NCI-H446 treated with DMSO at 0.1 percent for 48 hours (cell line): ENCODE results near the gene COL16A1.
"Not testable (repeated sequence)": the region's sequence is repeated elsewhere in the genome, so short reads cannot be mapped to it uniquely, and the experiment has no call there.

Experiments used
- DNase-seq: peaks from one replicate; lab custom pipeline; 2025; lab: John Stamatoyannopoulos, UW

Gene COL16A1

DNA sequence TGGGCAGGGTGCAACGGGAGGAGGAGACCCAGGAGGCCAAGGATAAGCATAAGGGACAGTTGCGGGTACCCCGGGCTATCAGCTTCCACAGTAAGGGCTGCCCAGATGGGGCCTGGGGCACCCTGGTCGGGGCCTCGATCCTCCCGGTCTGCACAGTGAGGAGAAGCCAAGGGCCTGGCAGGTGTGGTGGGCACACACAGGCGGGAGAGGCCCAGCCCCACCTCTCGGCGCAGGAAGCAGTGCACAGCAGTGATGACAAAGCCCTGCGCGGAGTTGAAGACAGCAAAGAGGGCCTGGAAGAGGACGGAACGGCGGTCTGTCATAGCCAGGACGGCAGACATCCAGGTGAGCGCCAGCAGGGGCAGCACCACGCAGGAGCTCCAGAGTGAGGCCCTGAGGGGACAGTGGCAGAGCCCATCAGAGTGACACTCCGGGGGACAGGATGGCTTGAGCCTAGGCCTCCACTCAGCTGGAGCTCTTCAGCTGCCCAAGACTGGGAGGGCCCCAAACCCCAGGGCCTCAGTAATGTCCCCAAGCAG lies 29.0 kb upstream of the COL16A1 start:
- no peak for DNase-seq

DNA sequence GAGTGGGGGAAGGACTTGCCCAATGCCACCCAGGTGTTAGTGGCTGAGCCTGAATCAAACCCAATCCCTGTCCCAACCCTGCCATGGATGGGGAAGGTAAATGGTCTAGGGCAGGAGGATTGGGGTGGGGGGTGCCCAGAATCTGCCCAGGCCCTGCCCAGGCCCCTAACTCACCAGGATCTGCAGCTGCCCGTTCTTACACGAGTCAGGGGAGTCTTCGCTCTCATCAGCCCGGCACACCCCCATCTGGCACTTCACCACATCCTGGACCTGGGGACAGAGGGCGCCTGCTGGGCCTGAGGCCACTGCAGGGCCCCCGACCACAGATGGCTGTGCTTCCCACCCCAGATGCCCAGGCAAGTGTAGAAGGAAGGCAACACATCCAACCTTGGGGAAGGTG lies 28.5 kb upstream of the COL16A1 start:
- no peak for DNase-seq

DNA sequence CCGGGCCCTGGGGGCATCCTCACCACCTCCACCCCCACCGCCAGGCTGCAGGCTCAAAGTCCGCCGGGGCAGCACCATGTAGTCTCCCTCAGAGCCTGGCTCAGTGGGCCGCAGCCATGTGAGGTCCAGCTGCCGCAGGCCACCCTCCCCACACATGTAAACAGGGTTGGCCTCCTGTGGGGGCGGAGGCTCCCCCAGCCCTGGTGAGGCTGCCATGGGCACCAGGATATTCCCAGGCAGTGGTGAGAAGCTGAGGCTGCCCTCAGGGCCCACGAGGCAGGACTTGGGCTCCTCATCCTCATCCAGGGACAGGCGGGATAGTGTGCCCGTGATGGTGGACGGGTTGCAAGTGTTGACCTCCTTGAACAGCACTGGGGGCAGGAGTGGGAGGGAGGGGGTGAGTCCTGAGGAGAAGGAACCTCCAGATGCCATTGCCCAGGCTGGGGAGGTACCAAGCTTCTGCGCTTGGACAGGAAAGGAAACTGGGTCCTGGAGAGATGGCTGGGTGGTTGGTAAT lies 27.3 kb upstream of the COL16A1 start:
- no peak for DNase-seq

GRCh38 chr1:31730336-31731048 lies 26.7 kb upstream of the COL16A1 start:
- DNase-seq: no peak

GRCh38 chr1:31727849-31728248 lies 24.0 kb upstream of the COL16A1 start:
- no peak for DNase-seq

GRCh38 chr1:31727195-31727594 lies 23.4 kb upstream of the COL16A1 start:
- DNase-seq: no peak

- DNase-seq: no peak
Measured at GRCh38 chr1:31726715-31727114, 22.9 kb upstream of the COL16A1 start.

- DNase-seq: no peak
Measured at GRCh38 chr1:31725777-31726535, 22.1 kb upstream of the COL16A1 start.

GRCh38 chr1:31725134-31725533 lies 21.3 kb upstream of the COL16A1 start:
- DNase-seq: no peak

- DNase-seq: no peak
Measured at GRCh38 chr1:31723828-31724359, 20.1 kb upstream of the COL16A1 start.

DNA sequence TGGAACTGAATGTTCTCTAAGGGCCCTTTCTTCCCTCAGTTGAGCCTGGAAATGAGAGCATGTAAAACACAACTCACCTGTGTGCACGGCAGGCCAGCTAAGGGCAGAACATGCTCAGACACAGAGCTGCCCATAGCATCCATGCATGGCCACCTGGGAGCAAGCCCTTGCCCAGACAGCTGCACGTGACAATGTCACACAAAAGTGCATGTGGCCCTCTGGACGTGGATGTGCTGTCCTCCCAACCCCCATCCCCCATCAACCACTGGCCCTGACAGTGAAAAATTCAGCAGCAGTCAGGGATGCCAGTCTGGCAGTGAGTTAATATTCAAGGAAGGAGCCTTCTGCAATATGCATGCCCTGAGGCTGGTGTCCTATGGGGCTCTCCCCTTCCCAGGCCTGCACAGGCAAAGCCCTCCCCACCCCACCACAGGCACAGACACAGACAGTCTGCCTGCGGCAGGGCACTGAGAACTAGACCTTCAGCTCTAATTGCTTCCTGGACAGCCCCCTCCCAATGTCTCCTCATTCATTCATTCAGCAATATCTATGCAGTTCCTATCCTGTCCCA lies 14.6 kb upstream of the COL16A1 start:
- DNase-seq: no peak

DNA sequence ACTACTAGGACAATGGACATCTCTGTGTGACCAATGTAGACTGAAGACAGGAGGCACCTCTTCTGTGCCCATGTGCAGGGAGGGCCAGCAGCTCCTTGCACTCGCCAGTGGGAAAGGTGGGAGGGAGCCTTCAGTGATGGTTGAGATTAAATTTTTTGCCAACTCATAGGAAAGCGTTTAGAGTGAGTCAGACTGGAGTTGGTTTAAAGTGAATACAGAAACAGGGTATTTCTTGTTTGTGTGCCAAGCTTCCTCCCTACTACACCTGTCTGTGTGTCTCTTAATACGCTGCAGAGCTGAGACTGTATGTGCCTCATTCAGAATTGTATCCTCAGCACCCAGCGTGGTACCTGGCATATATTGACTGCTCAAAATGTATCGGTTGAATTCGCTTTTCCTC lies 13.5 kb upstream of the COL16A1 start:
- no peak for DNase-seq

DNA sequence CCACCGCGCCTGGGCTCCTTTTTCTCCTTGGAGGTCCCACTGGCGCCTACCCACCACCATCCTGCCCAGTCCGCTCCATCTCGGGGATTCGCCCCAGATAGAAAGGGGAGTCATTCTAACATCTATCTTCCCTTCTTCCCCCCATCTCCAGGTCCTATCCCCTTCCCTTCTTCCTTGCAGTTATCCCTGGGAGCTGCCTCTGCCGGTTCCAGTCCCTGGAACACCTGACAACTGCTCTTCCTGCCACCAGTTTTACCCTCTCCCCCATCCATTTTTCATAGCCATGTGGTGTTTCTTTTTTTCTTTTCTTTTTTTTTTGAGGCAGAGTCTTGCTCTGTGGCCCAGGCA lies 12.0 kb upstream of the COL16A1 start:
- no peak for DNase-seq

GRCh38 chr1:31715087-31715872 lies 11.5 kb upstream of the COL16A1 start:
- DNase-seq: no peak

DNA sequence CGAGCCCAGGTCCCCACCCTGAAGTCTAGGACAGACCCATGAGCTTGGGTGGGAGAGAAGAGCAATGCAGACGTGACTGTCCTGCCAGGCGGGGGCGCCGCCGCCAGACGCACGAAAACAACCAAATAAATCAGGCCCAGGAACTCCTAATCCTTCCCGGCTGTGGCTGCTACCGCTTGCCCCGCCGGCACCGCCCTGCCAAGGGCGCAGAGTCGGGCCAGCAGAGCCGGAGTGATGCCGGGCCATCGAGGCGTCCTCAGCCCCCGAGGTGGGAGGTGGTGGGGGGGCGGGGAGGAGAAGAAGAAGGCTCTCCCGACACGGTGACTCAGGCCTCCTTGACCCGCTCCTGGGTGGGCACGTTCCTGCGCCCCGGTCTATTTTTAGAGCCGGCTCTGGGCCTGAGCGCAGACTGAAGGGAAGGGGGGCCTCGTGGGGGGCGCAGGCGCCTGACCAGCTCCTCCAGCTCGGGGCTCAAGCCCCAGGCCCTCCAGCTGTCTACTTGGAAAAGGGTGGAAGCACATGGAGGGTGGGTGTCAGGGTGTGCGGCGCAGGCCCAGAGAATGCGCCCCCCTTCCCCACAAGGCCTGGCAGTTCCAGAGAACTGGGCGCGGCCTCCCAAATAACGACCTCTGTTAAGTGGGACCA lies 10.7 kb upstream of the COL16A1 start:
- no peak for DNase-seq

DNA sequence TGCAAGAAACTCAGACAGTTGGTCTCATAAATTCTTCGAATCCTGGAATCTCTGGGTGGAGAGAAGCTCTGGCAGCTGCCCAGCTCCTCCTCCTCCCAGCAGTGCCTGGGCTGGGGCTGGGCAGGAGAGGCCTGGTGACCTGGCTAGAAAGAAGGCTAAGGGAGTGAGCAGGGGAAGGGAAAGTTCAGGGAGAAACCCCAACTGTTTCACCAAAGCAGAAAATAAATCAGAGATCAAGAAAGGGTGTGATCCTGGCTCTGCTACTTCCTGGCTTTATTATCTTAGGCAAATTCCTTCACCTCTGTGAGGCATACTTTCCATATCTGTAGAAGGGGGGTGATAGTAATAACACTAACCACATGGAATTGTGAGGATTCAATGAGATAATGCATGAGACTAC lies 8.8 kb upstream of the COL16A1 start:
- no peak for DNase-seq

- DNase-seq: no peak
Measured at GRCh38 chr1:31712068-31712467, 8.3 kb upstream of the COL16A1 start.

- DNase-seq: no peak
Measured at GRCh38 chr1:31708324-31708723, 4.5 kb upstream of the COL16A1 start.

DNA sequence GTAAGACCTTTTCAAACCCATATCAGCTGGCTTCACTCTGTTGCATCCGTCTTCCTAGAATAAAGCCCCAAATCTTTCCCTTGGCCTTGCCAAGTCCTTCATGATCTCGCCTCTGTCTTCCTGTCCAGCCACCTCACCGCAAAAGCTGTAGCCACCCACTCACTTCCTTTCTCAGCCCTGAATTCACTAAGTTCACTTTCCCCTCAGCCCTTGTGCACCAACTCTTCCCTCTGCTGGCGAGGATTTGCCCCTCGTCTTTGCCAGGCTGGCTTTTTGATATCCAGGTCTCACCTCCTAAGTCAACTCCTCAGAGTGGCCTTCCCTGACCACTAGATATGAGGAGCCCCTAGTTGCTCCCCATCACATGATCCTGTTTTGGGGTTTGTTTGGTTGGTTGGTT lies 3.9 kb upstream of the COL16A1 start:
- DNase-seq: no peak

DNA sequence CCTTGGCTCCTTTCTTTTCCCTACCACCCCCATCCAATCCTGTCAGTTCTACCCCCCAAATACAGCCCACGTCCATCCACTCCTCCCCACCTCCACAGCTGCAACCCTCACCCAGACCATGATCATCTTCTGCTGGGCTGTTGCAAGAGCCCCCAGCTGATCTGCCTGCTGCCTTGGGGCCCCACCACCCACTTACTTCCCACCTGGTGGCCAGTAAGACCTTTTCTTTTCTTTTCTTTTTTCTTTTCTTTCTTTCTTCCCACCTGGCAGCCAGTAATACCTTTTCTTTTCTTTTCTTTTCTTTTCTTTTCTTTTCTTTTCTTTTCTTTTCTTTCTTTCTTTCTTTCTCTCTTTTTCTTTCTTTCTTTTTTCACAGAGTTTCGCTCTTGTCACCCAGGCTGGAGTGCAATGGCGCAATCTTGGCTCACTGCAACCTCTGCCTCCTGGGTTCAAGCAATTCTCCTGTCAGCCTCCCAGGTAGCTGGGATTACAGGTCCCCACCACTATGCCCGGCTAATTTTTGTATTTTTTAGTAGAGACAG lies 3.3 kb upstream of the COL16A1 start:
- not testable (repeated sequence) for DNase-seq
